GM20431 (cell line): Measurements from ENCODE around the gene SAPCD1.
"Not testable (repeated sequence)": the region's sequence is repeated elsewhere in the genome, so short reads cannot be mapped to it uniquely, and the experiment has no call there.

Experiments used
- in situ Hi-C: fragments of 300-500 bp; cut with MseI, MboI; formaldehyde crosslinking; loops from one replicate; pipeline ENCODE4 v1.15.0; 2020; ENCODE audit warnings: low sequenced_read_pairs; ENCODE audit not compliant: unreplicated experiment

Gene SAPCD1

DNA sequence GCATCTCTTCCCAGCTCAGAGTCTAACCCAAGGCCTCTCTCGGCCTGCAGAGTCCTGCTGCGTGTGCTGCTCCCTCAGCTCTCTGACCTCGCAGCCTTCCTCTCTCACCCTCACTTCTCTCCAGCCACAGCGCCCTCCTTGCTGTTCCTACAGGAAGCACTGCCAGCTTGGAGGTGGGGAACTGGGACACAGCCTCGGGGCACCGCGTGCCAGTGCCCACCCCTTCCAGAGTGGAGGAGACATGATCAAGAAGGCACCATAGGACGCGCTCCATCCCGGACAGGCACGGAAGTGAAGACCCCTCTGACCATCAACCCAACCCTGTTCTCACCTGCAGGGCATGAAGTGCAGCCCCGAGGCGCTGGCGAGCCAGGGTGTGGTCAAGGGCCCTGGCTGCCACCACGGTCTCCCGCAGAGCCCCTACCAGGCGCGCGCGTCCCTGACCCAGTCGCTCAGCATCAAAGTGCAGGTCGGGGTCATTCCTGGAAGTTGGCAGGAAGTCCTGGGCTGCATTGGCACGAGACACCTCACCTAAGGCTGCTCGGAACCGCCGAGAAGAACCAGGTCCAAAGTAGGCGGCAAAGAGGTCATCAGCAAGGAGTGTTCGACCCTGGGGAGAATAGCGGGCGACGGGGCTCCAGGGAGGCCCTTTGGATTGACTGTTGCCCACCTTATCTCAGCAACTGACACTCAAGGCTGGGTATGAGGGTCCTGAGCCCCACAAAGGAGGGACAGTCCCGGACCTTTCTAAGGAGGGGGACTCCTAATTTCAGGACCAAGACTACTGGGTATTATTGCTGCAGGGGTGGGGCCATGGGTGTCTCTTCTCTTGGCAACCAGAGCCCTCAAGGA is 13.4 kb downstream of the SAPCD1 start:
- in situ Hi-C loops = no loop called here

DNA sequence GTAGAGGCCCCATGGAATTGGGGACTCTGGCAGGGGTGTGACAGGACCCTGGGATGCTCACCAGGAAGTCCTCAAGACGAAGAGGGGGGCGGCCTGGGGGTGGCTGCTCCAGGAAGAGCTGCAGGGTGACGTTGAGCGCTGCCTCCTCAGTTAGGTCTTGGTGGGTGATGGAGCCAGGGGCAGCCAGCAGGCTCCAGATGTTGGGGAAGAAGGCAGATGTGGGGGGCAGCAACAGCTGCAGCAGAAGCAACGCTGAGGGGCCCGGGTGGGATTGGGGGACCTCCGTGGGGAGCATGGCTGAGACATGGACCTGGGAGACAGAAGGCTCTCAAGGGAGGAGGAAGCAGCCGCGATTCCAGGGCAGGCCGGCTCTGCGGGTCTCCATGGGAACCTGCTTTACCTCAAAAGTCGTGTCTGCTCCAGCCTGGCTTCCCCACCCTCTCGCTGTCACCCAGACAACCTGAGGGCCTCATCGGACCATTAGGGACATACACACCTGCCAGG is 14.1 kb downstream of the SAPCD1 start:
- in situ Hi-C loops = no loop called here

DNA sequence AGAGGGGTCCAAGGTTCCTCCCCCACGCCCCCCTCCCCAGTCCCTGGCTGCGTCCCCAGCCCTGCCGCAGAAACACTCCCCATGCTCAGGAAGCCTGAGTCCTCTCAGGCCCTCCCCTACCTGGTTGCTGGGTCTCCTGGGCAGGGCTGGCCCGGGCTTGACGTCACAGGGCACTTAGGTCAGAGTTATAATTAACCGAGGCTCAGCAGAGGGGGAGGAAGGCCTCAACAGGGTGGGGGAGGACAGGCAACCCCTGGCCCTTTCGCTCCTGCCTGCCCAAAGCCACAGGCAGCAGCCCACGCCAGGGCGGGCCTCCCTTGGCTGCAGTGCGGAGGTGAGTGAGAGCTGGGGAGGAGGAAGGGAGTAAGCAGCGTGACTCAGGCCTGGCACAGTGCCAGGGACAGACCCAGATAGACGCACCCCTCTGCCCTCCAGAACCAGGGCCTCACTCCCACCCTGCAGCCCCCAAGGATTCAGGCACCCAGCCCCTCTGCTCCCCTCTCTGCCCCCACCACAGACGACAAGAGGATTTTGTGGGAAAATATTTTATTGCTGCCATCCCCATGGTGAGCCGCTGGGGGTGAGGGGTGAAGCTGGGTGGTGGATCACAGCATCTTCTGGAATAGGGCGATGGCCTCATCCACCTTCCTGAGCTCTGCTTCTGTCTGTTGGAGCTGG is 14.7 kb downstream of the SAPCD1 start, which contains the start of gene VWA7:
VWA7 (minus strand) TSS at position 340 of the 678 bp plus-strand sequence. CDS start 549 bp downstream, outside the sequence.
- in situ Hi-C loops = no loop called here

DNA sequence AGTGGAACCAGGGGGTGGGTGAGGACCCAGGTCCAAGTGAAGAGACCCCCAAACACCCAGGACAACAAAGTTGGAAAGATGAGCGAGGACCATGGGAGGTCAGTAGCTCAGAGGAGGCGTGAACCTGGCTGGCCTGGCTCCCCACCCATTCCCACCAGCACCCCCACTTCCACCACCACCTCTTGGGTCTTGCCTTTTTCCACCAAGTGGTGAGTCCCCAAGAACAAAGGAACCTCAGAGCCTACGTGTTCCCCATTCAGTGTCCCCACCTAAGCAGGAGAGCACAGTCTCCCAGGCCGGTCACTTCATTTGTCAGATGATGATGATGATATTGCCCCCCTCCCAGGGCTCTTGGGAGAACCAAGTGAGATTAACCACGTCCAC is 15.2 kb downstream of the SAPCD1 start:
- in situ Hi-C loops = no loop called here

DNA sequence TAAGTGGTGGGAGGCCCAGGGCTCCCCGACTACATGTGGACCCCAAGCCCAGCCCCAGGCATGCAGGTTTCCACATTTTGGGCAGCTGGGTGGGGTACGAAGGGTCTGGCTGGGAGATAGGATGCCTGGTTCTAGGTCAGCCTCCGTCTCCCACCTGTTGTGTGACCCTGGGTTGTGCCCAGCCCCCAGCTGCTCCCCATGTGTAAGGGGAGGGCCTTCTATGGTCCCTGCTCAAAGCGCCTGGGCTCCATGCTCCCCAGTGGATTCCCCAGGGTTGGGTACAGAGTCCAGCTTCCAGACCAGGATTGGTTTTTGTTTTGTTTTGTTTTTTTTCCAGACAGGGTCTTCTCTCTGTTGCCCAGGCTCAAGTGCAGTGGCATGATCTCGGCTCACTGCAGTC is 15.7 kb downstream of the SAPCD1 start:
- in situ Hi-C loops = no loop called here

DNA sequence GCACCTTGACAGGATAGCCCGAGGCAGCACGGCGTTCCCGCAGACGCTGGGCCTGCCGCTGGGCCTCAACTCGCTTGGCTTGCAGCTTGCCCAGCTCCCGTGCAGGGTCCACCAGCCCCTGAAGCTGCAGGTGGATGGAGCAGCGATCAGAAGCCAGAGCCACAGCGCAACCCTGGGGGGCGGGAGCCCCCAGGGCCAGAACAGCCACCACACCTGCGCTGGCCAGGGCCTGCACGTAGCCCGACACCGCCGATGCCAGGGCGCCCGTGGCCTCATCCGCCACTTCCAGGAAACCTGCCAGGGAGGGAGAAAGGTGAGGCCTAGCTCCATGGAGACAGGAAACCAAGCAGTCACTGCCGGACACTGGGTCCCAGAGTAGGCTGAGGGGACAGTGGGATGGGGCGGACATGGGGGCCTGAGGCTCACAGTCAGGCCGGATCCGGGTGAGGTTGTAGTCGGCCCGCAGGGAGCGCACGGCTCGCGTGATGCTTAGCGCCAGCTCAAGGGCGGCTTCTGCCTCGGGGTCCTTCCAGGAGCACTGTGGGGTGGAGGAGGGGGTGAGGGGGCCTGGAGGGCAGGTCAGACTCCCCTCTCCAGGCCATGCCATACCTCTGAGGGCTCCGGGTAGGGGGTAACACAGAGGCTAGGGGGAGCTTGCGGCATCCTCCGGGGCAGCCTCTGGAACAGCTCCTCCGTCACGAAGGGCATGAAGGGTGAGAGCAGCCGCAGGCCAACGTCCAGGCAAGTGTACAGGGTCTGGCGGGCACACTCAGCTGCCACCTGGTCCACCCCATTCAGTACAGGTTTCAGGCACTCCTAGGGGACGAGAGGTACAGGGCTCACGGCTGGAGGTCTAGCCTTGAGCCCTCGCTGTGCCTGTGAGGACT is 16.8 kb downstream of the SAPCD1 start:
- in situ Hi-C loops = no loop called here

DNA sequence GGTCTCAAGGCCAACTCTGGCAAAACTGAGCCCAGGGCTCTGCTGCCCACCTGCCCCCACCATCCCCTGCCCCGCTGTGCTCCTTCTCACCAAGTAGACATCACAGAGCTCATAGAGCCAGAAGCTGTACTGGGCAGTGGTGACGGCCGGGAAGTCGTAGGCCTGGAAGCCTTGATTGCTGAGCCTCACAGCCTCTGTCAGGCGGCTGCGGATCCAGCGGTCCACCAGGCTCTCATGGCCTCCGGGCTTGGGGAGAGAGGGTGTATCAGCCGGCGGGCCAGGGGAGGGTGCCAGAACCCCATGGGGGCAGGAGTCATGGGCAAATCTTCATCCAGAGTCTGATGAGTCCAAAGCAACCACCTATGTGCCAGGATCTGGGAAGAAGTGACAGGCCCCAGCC is 17.5 kb downstream of the SAPCD1 start:
- in situ Hi-C loops = no loop called here

DNA sequence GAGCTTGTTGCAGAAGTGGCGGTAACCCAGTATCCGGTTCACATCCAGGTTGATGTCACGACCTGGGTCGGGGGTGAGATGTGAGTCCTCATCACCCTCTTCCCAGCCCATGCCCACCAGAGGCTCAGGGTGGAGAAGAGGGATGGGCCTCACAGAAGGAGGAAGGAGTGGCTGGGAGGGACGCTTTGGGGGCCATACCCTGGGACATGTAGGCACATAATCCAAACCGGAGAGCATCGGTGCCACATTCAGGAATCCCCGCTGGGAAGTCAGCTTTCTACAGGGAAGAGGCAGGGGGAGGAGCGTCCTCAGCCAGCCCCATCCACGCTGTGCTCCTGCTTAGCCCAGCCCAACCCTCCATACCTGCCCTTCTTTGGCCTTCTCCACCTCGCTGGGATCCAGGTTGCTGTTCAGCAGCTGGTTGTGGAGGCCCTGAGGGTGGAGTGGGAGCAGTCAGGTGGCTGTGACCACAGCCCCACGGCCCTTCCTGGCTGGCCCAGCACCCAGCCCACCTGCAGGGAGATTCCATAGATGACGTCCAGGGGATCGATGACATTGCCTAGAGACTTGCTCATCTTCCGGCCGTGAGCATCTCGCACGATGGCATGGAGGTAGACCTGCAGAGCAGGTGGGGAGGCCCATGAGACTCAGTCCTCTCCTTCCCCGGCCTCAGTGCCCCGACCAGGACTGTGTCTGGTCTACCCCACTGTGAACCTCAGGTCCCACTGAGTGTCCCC is 18.2 kb downstream of the SAPCD1 start:
- in situ Hi-C loops = no loop called here

DNA sequence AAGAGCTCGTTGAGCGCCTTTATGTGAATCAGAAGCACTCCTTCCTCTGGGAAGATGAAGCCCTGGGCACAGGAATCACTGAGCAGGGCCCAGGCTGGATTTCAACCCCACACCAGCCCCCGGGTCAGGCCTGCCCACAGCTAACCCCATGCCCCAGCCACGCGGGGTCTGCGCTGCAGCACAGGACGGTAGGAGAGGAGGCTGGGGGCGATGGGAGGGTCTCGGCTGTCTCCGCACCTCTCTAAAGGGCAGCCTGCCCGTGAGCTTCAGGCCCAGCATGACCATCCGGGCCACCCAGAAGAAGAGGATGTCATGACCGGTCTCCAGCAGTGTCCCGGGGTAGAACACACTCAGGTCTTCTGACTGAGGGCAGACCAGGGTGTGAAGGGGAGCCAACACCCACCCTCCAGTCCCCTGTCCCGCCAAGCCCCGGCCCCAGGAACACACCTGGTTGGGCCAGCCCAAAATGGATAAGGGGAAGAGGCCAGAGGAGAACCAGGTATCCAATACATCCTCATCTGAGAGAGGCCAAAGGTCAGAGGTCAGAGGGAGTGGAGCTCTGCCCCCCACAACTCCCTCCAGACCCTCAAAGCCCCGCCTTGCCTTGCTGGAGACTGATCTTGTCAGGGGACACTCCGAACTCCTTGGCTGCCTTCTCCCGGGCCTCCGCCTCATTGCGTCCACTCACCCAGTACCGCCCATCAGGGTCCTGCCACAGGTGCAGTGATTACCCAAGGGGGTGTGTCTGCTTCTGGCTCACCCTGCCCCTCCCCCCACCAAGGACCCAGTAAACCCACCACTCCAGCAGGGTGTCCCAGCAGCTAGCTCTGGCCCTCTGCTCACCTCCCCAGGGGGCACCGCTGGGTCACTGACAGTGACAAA is 19.0 kb downstream of the SAPCD1 start:
- in situ Hi-C loops = no loop called here

DNA sequence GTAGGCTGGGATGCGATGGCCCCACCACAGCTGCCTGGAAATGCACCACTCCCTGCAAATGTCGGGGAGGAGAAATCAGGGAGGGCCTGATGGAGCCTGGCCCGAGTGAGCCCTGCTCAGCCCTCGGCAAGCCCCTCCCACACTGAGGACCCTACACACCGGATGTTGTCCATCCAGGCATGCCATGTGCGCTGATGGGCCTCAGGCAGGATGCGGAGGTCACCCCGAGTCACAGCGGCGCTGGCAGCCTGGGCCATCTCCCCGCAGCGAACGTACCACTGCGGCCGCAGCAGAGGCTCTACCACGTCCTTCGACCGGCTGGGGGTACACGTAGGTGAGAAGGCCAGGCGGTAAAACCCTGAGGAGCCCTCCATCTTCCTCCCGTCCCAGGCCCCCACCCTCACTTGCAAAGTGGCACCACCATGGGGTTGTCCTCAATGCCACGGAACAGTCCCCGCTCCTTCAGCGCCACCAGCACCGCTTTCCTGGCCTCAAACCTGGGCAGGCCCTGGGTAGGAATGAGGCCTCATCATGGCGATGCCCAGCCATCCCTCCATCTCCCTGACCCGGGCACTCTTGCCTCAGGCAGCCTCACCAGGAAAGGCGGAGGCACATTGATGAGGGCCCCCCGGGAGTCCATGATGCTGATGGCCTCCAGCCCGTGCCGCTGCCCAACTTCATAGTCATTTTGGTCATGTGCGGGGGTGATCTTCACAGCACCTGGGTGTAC is 19.8 kb downstream of the SAPCD1 start:
- in situ Hi-C loops = no loop called here

DNA sequence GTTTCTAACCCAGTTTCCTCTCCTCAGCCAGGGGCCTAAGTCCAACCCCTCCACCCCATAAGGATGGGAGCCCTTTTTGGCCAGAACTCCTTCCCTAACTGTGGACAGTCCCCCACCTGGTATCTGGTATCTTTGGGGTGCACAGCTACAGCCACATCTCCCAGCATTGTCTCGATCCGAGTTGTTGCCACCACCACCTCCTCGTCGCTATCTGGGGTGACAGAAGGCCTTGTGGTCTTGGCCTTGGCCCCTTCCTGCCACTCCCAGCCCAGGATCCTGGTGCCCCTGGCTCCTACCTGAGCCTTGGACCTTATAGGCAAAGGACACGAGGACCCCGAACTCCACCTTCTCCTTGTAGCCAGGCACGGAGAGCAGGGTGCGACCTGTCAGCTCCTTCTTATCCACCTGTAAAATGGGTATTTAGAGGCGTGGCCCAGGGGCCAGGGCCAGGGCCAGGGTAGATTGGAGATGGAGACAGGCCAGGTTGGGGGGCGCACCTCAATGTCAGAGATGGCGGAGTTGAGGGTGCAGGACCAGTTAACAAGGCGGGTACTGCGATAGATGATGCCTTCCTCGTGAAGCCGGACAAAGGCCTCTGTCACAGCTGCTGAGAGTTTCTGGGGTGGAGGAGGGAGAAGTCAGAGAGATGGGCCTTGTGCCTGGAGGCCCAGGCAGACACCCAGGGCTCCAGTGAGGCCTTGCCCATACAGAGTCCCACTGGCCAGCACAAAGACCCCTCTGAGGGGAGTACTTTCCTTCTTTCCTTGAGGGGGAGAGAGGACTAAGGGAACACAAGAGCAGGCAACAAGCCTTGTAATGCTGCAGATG is 21.9 kb downstream of the SAPCD1 start:
- in situ Hi-C loops = no loop called here

DNA sequence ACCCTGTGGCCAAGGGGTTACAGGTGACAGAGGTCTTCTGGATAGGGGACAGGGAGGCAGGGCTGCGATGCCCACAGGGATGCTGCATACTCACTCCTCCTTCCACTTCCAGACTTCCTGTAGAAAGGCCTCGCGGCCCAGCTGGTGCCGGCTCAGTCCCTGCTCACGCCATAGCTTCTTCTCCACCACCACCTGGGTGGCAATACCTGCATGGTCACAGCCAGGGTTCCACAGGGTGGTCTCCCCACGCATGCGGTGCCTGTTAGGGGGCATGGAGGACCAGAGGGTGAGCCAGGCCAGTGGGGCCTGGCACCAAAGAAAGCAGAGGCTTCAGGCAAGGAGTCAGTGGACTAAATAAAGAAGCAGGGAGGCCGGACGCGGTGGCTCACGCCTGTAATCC is 23.0 kb downstream of the SAPCD1 start:
- in situ Hi-C loops = no loop called here

DNA sequence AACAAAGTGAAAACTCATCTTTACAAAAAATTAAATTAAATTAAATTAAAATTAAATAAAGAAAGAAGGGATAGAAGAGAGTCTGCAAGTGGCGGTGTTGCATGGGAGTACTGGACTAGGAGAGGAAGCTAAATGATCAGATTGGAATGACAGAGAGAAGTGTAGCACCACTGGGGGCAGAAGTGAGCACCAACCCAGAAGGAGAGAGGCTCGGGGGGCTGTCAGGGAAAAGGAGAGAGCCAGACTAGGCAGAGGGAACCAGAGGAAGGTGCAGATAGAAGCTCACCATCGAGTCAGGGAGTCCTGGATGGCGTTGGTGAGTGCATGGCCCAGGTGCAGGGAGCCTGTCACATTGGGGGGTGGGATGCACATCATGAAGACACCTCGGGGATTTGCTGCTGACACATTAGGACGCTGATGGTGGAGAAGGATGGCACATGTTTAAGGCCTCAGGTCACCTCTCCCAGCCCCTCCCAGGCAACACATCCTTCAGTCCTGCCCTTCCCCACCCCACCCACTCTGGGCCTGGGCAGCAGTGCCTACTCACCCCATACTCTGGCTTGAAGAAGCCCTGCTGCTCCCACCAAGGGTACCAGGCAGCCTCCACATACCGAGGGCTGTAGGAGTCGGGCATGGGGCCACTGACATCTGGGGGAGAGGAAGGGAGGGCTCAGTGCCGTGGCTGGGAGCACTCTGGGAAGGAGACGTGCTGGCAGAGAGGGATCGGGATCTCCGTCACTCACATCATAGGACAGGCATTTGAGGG is 29.1 kb downstream of the SAPCD1 start:
- in situ Hi-C loops = no loop called here

DNA sequence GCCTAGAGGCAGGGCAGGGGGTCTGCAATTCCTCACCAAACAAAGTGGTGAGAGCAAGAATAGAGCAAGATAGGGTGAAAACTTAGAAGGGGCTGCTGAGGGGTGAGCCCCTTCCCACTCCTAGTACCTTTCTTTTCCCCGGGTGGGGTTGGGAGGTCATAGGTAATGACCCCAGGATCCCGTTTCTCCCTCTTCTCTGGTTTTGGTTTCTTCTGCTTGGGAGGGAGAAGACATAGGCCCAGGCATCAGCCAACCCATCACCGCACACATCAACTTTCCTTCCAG is 29.6 kb downstream of the SAPCD1 start:
- in situ Hi-C loops = no loop called here

DNA sequence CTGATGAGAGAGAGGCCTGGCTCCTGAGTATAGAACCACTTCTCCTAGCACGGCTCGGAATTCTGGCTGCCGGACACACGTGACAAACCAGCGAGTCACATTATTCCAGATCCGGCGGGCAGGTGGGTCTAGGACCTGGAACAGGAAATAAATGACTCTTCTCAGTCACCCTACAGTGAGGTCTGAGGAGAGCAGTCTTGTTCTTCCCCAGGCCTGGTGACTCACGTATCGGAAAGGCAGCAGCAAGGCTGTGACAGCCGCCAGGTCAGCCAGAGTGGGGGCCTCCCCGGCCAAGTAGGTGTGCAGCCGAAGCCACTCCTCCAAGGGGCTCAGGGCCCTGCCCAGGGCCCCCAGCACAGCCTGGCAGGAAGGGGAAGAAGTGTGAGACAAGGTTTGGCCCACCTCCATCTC is 30.3 kb downstream of the SAPCD1 start:
- in situ Hi-C loops = no loop called here

DNA sequence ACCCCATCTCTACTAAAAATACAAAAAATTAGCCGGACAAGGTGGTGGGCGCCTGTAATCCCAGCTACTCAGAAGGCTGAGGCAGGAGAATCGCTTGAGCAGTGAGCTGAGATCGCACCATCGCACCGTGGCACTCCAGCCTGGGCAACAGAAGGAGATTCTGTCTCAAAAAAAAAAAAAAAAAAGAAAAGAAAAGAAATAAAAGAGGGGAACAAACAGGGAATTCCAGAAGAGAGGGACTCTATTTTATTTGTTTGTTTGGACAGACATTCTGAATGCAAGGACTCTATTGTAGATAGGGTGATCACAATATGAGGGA is 31.4 kb downstream of the SAPCD1 start:
- in situ Hi-C loops = not testable (repeated sequence)

DNA sequence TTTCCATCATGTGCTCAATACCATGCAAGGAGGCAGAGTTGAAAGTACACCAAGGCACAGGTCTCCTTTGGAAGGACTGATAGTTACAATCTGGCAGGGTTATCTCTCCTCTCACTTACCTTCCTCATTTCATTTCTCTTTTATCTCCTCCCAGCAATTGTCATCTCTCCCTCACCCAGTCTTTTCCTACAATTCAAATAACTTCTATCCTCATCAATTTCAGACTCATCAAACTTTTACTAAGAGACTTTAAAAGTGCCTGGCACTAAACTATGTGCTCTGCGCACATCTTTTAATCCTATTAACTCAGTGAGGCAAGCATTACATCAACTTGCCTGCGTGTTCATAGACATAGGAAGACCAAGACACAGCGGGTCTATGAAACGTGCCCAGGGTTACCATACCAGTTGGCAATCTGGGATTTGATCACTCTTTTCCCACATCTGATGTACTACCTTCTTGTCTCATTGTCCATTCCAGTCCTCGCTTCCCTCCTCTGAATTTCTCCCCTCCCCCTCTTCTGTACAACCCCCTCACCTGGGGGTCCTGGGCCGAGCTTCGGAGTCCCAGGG is 31.9 kb downstream of the SAPCD1 start:
- in situ Hi-C loops = no loop called here
